Measurements from ENCODE around the gene DACH1. TPM values are rescaled to one million over a fixed set of nuclear protein-coding genes. Genes with fewer than 3 reads are reported as not detected.
"Not testable (repeated sequence)": the region's sequence is repeated elsewhere in the genome, so short reads cannot be mapped to it uniquely, and the experiment has no call there.

Gene DACH1
- total RNA-seq (not detected), polyA plus RNA-seq (not detected), total RNA-seq (0 to 0.09 (median 0) reads per million in 6 experiments)

DNA sequence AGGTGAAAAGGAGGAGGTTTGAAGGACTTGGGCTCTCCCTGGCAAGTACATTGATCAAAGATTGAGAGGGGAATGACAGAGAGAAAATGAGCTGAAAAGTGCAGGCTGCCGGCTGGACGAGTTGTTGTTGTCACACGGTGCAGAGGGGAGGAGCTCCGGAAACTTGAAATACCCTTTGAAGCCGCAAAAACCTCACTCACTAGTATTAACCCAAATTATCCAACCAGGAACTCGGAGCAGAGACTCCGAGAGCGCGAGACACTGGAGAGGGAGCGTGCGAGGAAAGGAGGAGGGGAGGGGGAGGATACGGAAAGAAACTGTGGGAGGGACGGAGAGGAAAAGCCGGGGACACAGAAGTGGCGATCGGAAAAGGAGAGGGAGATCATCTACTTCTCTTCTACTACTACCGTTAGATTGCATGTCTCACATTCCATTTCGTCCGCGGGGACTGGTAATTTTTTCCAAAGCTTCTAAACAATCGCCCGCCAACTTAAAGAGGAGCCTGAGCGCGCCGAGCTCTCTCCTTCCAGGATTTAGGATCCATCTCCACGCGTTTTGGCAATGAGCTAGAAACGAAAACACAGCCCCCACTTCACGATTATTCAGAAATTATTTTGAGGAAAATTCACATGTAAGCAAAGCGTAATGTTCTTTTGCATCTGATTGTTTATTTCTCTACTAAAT is at the start of gene DACH1:
DACH1 (minus strand) TSS at position 74 of the 684 bp plus-strand sequence.
- Mint-ChIP-seq H3K27me3 (peaks cover 36 to 66% (median 42%) of the 10 kb centered on the region in 5 donors), H3K27ac (peak within 1 kb of the TSS in 1 of 10 donors; percentile 39), H3K4me3 (peak within 1 kb of the TSS; percentile 64 to 84 (median 74)), H3K9me3 (peaks cover 0 to 5% (median 0%) of the 10 kb centered on the region in 9 donors), H3K4me1 (peaks cover 16 to 30% (median 22%) of the 10 kb centered on the region in 4 donors), H3K36me3 (peaks cover 0 to 5% (median 0%) of the 10 kb centered on the region in 3 donors)
- DNase-seq (peak in 1 of 10 donors; percentile 4), ATAC-seq (peak; percentile 50 to 57)
- POLR2A ChIA-PET: no interaction called here

DNA sequence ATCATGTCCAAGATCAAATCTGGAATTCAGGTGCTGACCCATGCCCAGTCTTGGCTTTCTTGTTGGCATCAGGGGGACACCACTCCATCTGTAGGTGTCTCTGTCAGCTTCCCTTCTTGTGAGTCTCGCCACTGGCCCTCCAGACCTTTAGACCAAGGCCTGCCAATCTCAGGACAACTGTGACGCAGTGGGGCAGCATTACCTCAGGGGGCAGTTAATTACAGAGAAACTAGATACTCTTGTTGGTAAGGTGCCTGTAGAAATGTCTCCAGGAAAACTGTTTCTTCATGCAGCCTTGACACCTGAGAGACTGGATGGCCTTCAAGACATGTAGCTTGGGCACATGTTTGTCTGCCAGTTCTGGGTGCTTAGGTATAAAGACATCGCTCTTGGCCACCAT is 46.7 kb upstream of the DACH1 start:
- no peaks in the 10 kb centered on the region for H3K27me3 Mint-ChIP-seq
- H3K4me1 Mint-ChIP-seq: no peaks in the 10 kb centered on the region
- no peaks in the 10 kb centered on the region for H3K9me3 Mint-ChIP-seq
- no peaks in the 10 kb centered on the region for H3K36me3 Mint-ChIP-seq
- H3K27ac Mint-ChIP-seq: no peak overlapping the region
- POLR2A ChIA-PET: no interaction called here
- DNase-seq (no peak), ATAC-seq (no peak)
- H3K4me3 Mint-ChIP-seq: no peak overlapping the region

DNA sequence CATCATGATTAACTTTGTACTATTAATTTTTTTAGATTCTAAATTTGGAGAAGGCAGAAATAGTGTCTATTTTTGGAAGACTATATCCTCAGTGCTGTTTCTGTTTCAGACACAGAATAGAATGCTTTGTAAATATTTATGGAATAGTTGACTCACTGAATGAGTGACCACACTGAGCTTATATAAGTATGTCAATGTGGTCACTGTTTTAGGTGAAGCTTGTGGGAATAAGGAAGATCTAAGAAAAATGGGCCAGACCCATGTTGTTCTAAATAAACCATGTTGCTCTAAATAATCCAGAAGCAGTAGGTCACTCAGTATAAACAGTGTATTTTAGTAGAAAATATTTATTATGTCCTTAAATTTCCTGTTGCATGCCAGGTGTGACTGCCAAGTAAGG is 45.5 kb upstream of the DACH1 start:
- no peak overlapping the region for H3K4me3 Mint-ChIP-seq
- no peak overlapping the region for H3K27ac Mint-ChIP-seq
- ATAC-seq (no peak), DNase-seq (no peak)
- POLR2A ChIA-PET: no interaction called here
- H3K4me1 Mint-ChIP-seq: no peaks in the 10 kb centered on the region
- H3K36me3 Mint-ChIP-seq: no peaks in the 10 kb centered on the region
- H3K9me3 Mint-ChIP-seq: no peaks in the 10 kb centered on the region
- H3K27me3 Mint-ChIP-seq: no peaks in the 10 kb centered on the region

DNA sequence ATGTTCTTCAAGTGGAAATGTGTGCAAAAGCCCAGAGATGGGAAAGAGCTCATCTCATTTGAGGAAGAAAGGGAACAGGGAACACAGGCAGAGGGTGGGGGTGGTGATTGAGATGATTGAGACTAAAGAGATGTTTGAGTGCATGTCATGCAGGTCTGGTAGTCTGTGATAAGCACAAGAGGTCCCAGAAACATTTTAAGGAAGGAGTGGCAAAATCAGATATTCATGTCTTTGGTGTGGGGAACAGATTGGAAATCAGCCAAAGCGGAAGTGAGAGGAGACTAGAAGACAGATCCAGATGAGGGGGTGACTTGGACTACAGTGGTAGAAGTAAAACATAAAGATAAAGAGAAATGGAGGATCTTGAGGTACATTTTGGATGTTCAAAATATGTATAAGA is 39.4 kb upstream of the DACH1 start:
- ATAC-seq (no peak), DNase-seq (no peak)
- no peak overlapping the region for H3K4me3 Mint-ChIP-seq
- H3K4me1 Mint-ChIP-seq: no peaks in the 10 kb centered on the region
- H3K27ac Mint-ChIP-seq: no peak overlapping the region
- POLR2A ChIA-PET: no interaction called here
- H3K27me3 Mint-ChIP-seq: no peaks in the 10 kb centered on the region
- H3K9me3 Mint-ChIP-seq: no peaks in the 10 kb centered on the region
- no peaks in the 10 kb centered on the region for H3K36me3 Mint-ChIP-seq

DNA sequence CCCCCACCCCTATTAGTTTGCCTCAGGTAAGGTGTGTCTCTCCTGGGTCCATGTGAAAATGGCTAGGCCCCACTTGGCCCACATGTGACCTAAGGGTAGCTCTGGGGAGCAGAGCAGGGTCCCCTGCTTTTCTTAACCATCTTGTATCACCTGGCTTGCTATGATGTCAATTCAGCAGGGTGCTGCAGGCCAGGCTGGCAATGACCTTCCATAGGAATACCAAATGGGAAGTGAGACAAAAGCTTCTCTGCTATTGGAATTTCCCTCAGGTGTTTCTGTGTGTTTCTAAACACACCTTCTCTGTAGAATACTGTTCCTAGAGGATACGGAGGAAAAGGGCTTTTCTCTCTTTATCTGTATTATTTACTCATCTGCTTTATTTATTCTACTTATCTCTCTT is 35.7 kb upstream of the DACH1 start:
- Mint-ChIP-seq H3K36me3 (no peaks in the 10 kb centered on the region), H3K27ac (no peak overlapping the region), H3K4me1 (no peaks in the 10 kb centered on the region), H3K27me3 (no peaks in the 10 kb centered on the region), H3K9me3 (peaks cover 0 to 5% (median 0%) of the 10 kb centered on the region in 9 donors), H3K4me3 (no peak overlapping the region)
- DNase-seq (no peak), ATAC-seq (no peak)
- POLR2A ChIA-PET: no interaction called here

DNA sequence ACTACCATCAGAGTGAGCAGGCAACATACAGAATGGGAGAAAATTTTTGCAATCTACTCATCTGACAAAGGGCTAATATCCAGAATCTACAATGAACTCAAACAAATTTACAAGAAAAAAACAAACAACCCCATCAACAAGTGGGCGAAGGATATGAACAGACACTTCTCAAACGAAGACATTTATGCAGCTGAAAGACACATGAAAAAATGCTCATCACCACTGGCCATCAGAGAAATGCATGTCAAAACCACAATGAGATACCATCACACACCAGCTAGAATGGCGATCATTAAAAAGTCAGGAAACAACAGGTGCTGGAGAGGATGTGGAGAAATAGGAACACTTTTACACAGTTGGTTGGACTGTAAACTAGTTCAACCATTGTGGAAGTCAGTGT is 26.5 kb upstream of the DACH1 start:
- H3K27ac Mint-ChIP-seq, H3K4me3 Mint-ChIP-seq, POLR2A ChIA-PET: not testable (repeated sequence)

DNA sequence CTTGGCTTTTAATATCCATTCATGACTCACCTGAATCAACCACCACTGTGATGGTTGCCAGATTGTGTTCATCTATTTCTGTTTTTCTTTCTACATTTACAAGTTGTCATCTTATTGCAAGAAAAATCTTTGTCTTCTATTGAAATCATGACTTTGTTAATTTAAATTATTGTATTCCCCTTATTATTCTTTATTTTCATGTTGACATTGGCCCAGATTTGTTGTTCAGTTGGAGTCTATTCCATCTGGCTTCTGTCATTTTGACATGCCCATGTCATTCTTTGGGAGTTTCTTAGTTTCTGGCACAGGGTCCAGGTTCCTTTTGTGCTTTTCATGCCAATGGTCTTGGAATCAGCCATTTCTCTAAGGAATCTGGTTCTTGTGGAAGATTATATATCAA is 19.9 kb upstream of the DACH1 start:
- POLR2A ChIA-PET: no interaction called here
- no peaks in the 10 kb centered on the region for H3K36me3 Mint-ChIP-seq
- H3K27me3 Mint-ChIP-seq: no peaks in the 10 kb centered on the region
- DNase-seq (no peak), ATAC-seq (no peak)
- H3K27ac Mint-ChIP-seq: no peak overlapping the region
- no peaks in the 10 kb centered on the region for H3K4me1 Mint-ChIP-seq
- peaks cover 0 to 11% (median 0%) of the 10 kb centered on the region in 9 donors for H3K9me3 Mint-ChIP-seq
- H3K4me3 Mint-ChIP-seq: no peak overlapping the region

More for the DNA sequence above, 26.5 kb upstream of the DACH1 start:
- H3K36me3 Mint-ChIP-seq, H3K4me1 Mint-ChIP-seq, H3K27me3 Mint-ChIP-seq, ATAC-seq, DNase-seq: not testable (repeated sequence)
- H3K9me3 Mint-ChIP-seq: peaks cover 0 to 12% (median 0%) of the 10 kb centered on the region in 9 donors

DNA sequence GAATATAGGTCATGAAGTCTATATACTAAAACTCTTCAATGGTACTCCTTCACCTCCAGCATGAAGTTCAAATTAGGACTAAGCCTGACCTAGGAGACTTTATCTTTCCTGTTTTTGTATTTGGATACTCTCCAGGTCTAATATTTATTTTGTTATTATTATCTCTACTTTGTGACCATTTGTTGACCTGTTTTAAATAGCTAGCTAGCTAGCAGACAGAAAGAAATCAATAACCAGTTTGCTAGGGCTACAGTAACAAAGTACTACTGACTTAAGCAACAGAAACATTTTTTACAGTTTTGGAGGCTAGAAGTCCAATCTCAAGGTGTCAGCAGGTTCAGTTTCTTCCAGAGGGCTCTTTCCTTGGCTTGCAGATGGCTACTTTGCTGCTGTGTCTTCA is 15.1 kb upstream of the DACH1 start:
- Mint-ChIP-seq H3K27me3 (peaks cover 0 to 7% (median 0%) of the 10 kb centered on the region in 5 donors), H3K4me3 (no peak overlapping the region), H3K9me3 (peaks cover 0 to 11% (median 0%) of the 10 kb centered on the region in 9 donors), H3K36me3 (no peaks in the 10 kb centered on the region), H3K4me1 (peaks cover 0 to 3% (median 0%) of the 10 kb centered on the region in 4 donors), H3K27ac (no peak overlapping the region)
- ATAC-seq (no peak), DNase-seq (no peak)
- POLR2A ChIA-PET: no interaction called here

DNA sequence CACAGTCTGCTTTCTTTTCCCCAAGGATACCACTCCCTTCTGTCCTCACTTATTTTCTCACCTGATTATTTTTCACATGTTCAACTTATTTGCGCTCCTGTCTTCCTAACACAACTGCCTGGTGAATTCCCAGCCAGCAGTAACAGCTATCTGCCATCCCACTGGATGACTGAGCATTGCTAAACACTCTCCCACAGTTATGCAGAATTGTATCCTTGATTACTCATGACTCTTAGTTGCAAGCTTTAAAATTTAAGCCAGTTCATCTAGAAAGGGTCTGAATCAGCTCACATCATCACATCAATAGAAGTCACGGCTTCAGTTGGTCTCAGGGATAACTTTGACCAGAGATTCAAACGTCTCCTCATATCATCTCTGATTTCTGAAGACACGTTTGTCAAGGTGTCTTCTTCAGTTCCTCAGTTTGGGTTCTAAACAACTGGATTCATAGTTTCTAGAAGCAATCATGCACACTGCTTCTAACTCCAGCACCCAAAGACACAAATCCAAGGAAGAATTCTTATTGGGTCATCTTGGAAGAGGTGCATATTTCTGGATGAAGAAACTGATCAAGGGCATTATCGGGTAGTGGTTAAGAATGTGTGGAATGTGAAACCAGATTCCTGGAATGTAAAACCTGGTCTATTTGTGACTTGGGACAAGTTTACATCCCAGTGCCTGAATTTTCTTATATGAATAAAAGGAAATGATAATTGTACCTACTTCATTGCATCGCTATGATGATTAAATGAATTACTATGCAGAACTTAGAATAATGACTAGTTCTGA is 13.9 kb upstream of the DACH1 start:
- peaks cover 0 to 7% (median 0%) of the 10 kb centered on the region in 5 donors for H3K27me3 Mint-ChIP-seq
- no peaks in the 10 kb centered on the region for H3K36me3 Mint-ChIP-seq
- H3K9me3 Mint-ChIP-seq: peaks cover 0 to 11% (median 0%) of the 10 kb centered on the region in 9 donors
- peak overlapping the region in 1 of 10 donors; percentile 4 for H3K27ac Mint-ChIP-seq
- peaks cover 0 to 11% (median 0%) of the 10 kb centered on the region in 4 donors for H3K4me1 Mint-ChIP-seq
- no peak for DNase-seq
- no peak overlapping the region for H3K4me3 Mint-ChIP-seq
- POLR2A ChIA-PET: no interaction called here
- ATAC-seq: no peak

DNA sequence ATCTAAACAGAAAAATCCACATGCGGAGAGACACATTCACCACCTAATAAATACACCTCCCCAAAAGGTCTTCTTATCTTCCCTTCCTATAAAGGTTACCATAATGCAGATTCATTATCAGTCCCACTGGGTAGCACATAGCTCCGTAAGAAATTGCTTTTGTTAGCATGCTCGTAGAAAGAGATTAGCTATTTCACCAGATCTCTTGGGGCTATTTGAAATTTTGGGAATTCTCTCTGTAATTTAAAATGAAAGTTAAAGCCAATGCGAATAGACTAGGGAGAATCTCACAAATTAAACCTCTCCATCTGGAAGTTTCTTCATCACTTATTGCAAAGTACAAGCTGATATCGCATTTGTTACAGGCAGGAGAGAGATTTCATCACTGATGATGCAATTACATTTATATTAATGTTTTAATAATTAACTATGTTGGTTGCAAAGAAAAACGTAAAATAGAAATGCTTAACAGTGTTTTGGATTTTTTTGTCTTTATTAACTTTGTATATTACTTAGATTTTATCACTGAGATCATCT is 12.9 kb upstream of the DACH1 start:
- Mint-ChIP-seq H3K36me3 (no peaks in the 10 kb centered on the region), H3K9me3 (peaks cover 0 to 11% (median 0%) of the 10 kb centered on the region in 9 donors), H3K4me3 (no peak overlapping the region), H3K4me1 (peaks cover 0 to 11% (median 0%) of the 10 kb centered on the region in 4 donors), H3K27ac (no peak overlapping the region), H3K27me3 (peaks cover 0 to 7% (median 0%) of the 10 kb centered on the region in 5 donors)
- POLR2A ChIA-PET: no interaction called here
- DNase-seq: no peak
- no peak for ATAC-seq

DNA sequence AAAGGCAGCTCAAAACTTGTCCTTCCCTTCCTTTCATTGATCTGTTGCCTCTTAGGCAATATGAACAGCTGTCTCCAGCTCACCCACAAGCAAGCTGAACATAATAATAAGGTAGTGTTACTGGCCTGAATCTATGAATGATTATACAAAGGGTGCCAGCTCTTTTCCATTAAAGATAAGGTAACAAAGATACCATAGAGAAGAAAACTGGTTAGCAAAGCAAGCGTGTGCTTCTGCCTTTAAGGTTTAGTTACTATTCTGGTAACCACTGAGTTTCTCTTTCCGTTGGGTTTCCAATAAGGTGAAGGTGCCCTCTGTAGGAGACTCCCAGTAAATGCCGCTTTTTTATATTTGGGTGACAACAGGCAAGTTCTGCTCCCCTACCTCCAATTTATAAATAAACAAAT is 12.1 kb upstream of the DACH1 start:
- POLR2A ChIA-PET: no interaction called here
- Mint-ChIP-seq H3K4me3 (no peak overlapping the region), H3K27me3 (peaks cover 0 to 12% (median 0%) of the 10 kb centered on the region in 5 donors), H3K4me1 (peaks cover 0 to 11% (median 0%) of the 10 kb centered on the region in 4 donors), H3K9me3 (peaks cover 0 to 7% (median 0%) of the 10 kb centered on the region in 9 donors), H3K36me3 (no peaks in the 10 kb centered on the region), H3K27ac (no peak overlapping the region)
- DNase-seq: peak in 1 of 10 donors; percentile 18
- no peak for ATAC-seq

DNA sequence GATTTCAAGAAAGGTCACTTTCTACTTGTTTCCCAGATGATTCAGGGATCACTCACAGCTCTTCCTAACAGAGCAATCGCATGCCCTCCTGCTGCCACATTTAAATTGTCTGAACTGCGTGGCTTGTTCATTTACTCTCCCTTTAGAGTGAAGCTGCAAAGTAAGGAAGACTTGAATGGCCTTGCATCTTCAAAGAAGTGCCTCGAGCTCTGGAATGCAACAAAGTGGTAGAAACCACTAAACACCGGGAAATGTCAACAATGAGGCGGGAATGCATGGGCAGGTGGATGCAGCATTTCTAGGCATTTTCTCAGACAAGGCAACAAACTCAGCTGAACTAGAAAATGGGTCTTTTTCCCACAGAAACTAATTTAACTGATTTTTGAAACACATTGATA is 10.3 kb upstream of the DACH1 start:
- Mint-ChIP-seq H3K36me3 (no peaks in the 10 kb centered on the region), H3K9me3 (peaks cover 0 to 2% (median 0%) of the 10 kb centered on the region in 9 donors), H3K27ac (no peak overlapping the region), H3K4me1 (peaks cover 0 to 11% (median 0%) of the 10 kb centered on the region in 4 donors), H3K4me3 (no peak overlapping the region), H3K27me3 (peaks cover 0 to 12% (median 0%) of the 10 kb centered on the region in 5 donors)
- ATAC-seq (no peak), DNase-seq (no peak)
- POLR2A ChIA-PET: no interaction called here

DNA sequence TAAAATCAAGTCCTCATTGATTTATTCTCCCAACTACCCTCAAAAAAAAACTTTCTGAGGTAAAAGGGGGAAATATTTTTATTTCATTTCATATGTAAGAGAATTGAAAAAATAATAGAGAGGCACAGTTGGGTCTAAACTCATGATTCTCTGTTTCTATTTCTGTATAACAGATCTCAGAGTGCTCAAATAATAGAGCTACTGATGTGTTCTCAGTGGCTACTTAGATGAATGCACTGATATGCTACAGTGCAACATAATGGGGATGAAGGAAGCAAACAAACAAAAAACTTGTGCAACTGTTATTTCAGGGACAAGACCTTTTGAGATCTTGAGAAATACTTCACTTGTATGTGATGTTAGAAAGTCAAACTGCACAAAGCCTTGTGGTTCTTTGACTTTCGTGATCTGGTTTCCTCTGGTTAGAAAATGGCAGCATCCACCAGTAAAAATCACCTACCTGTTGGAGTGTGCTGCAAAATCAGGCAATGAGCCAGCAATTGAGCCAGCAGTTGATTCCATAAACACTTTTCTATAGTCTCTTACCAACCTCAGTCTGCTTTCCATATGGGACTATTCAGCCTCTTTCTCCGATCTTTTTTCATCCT is 9.7 kb upstream of the DACH1 start:
- no peaks in the 10 kb centered on the region for H3K36me3 Mint-ChIP-seq
- POLR2A ChIA-PET: no interaction called here
- no peak overlapping the region for H3K4me3 Mint-ChIP-seq
- peaks cover 0 to 15% (median 2%) of the 10 kb centered on the region in 5 donors for H3K27me3 Mint-ChIP-seq
- DNase-seq (no peak), ATAC-seq (no peak)
- no peak overlapping the region for H3K27ac Mint-ChIP-seq
- peaks cover 0 to 2% (median 0%) of the 10 kb centered on the region in 9 donors for H3K9me3 Mint-ChIP-seq
- peaks cover 0 to 11% (median 0%) of the 10 kb centered on the region in 4 donors for H3K4me1 Mint-ChIP-seq

Data from naive thymus-derived CD8-positive, alpha-beta T cell (primary cell).